ENCODE measurements around the gene WNT2B. TPM values are rescaled to one million over a fixed set of nuclear protein-coding genes. Genes with fewer than 3 reads are reported as not detected.

WNT2B gene
- total and polyA plus RNA-seq, 2 of the 8 experiments (the other 6 are each of a cell fraction or from before 2014, with no cell fraction given), result 0.33 to 2.0 TPM

GRCh38 chr1:112522621-112523020 lies 13.9 kb downstream of the WNT2B start:
- no peak overlapping the region for H3K27ac ChIP-seq (ENCODE audit: low read depth, low read length)
- no peaks in the 10 kb centered on the region; the same call in 1 of the 2 replicates for H3K23me2 ChIP-seq (ENCODE audit: low read depth, low read length)
- H4K8ac ChIP-seq (ENCODE audit: extremely low read depth, insufficient read depth, low read length), result no peak overlapping the region
- no peaks in the 10 kb centered on the region for H3K27me3 ChIP-seq (replicated peaks in 1 of 4; ENCODE audit: control insufficient read depth in 3 of 4, extremely low read depth in 1 of 4, insufficient read depth in 3 of 4, low read length in 3 of 4)
- no peak overlapping the region for H4K91ac ChIP-seq (replicated peaks; ENCODE audit: insufficient read length, low read length)
- no peaks in the 10 kb centered on the region for H3K79me1 ChIP-seq (ENCODE audit: low read depth, low read length)
- H3K4me1 ChIP-seq (replicated peaks in 1 of 4; ENCODE audit: control insufficient read depth in 3 of 4, insufficient read depth in 4 of 4, low read length in 3 of 4), result peaks cover 8 to 14% (median 10%) of the 10 kb centered on the region in 4 experiments; a peak in 6 of 7 replicates
- H3K18ac ChIP-seq (ENCODE audit: extremely low read depth, low read length), result no peak overlapping the region
- POLR2A ChIA-PET (ENCODE audit: partially characterized antibody), result interaction anchor here (1.5 to 3.9 kb wide), 4 partner anchors 9 to 150 kb away, joined by 5 to 22 read pairs (median 8); partner anchors contain the start of gene WNT2B
- H3K4me3 ChIP-seq (ENCODE audit: extremely low read depth in 1 of 4, insufficient read depth in 2 of 4, low read depth in 3 of 4, low read length in 4 of 4), result no peak overlapping the region
- no peak overlapping the region for H3K4me2 ChIP-seq (ENCODE audit: insufficient read depth in 1 of 2, low read depth in 2 of 2, low read length in 2 of 2)
- H3K14ac ChIP-seq (ENCODE audit: insufficient read length), result no peak overlapping the region
- H3K56ac ChIP-seq (replicated peaks; ENCODE audit: insufficient read length, low read depth, low read length), result no peak overlapping the region
- H2BK20ac ChIP-seq (ENCODE audit: low read length), result no peak overlapping the region
- no peak overlapping the region for H2BK5ac ChIP-seq (ENCODE audit: low read depth, low read length)
- TF ChIP-seq CTCF (IDR thresholded peaks at IDR 0.05; ENCODE audit: control extremely low read depth in 1 of 3, insufficient read depth in 1 of 3, low read depth in 1 of 3, low read length in 3 of 3) (no peak), JUND (IDR thresholded peaks at IDR 0.05; ENCODE audit: low read length) (peak; percentile 58; the same call in 1 of the 2 replicates), NRF1 (IDR thresholded peaks at IDR 0.05; ENCODE audit: low read depth, low read length) (no peak)
- no peak for DNase-seq (ENCODE audit: low read depth in 1 of 2, low spot score in 2 of 2)
- CTCF ChIA-PET (ENCODE audit: partially characterized antibody), result interaction anchor here (0.6 to 2.2 kb wide), 7 partner anchors 10 to 1456 kb away, joined by 3 to 6 read pairs (median 4); no protein-coding TSS in a partner anchor
- H2BK120ac ChIP-seq (replicated peaks; ENCODE audit: low read depth, low read length), result no peak overlapping the region
- no peak overlapping the region for H3K9ac ChIP-seq (replicated peaks in 1 of 4; ENCODE audit: extremely low read depth in 1 of 4, low read depth in 3 of 4, low read length in 3 of 4)
- 79% methylated on average over 1 of the region's 1 CpG; no CpG with 5 or more reads in 1 of the 2 experiments for WGBS, 2 experiments (ENCODE audit: extremely low coverage in 1 of 2, insufficient coverage in 1 of 2, insufficient read length in 1 of 2, insufficient replicate concordance in 2 of 2, low coverage in 1 of 2, low lambda C conversion rate in 2 of 2, missing lambda C conversion rate in 1 of 2)
- no peak overlapping the region for H2AFZ ChIP-seq (ENCODE audit: low read length)
- H3K79me2 ChIP-seq (ENCODE audit: control insufficient read depth in 1 of 2, insufficient read depth in 2 of 2, low read length in 2 of 2), result no peaks in the 10 kb centered on the region
- no peak overlapping the region for H2BK12ac ChIP-seq (ENCODE audit: low read depth, low read length)
- H3K9me3 ChIP-seq (ENCODE audit: insufficient read depth in 2 of 2, low read depth in 1 of 2, low read length in 1 of 2), result no peaks in the 10 kb centered on the region
- no peak overlapping the region for H4K5ac ChIP-seq (ENCODE audit: insufficient read length, low read depth, low read length)
- no peak overlapping the region for H2AK5ac ChIP-seq (ENCODE audit: low read depth, low read length)
- no peaks in the 10 kb centered on the region for H3K36me3 ChIP-seq (ENCODE audit: control insufficient read depth in 2 of 4, insufficient read depth in 4 of 4, low read length in 3 of 4)
- no peak overlapping the region for H3K4ac ChIP-seq (replicated peaks; ENCODE audit: insufficient read length, low read depth, low read length)
- H4K20me1 ChIP-seq (replicated peaks in 1 of 2; ENCODE audit: control insufficient read depth in 1 of 2, insufficient read depth in 2 of 2, low read length in 2 of 2), result no peaks in the 10 kb centered on the region
- H3K23ac ChIP-seq (ENCODE audit: insufficient read length), result no peak overlapping the region
- FAIRE-seq, result no peak
- H2BK15ac ChIP-seq (ENCODE audit: low read length), result no peak overlapping the region
